ENCODE results near the gene HES1. TPM values are rescaled to one million over a fixed set of nuclear protein-coding genes. Genes with fewer than 3 reads are reported as not detected.

Gene HES1
- total RNA-seq, 1 donor from 2014 or later, result 142 TPM

GRCh38 chr3:194178669-194179068, 42.7 kb downstream of the HES1 start:
- H3K9me3 Mint-ChIP-seq (ENCODE audit: low read depth), result no peaks in the 10 kb centered on the region
- H3K4me1 Mint-ChIP-seq (ENCODE audit: low read depth), result peaks cover 9% of the 10 kb centered on the region
- no peak overlapping the region for H3K27ac Mint-ChIP-seq
- TF ChIP-seq, protein P1, sequence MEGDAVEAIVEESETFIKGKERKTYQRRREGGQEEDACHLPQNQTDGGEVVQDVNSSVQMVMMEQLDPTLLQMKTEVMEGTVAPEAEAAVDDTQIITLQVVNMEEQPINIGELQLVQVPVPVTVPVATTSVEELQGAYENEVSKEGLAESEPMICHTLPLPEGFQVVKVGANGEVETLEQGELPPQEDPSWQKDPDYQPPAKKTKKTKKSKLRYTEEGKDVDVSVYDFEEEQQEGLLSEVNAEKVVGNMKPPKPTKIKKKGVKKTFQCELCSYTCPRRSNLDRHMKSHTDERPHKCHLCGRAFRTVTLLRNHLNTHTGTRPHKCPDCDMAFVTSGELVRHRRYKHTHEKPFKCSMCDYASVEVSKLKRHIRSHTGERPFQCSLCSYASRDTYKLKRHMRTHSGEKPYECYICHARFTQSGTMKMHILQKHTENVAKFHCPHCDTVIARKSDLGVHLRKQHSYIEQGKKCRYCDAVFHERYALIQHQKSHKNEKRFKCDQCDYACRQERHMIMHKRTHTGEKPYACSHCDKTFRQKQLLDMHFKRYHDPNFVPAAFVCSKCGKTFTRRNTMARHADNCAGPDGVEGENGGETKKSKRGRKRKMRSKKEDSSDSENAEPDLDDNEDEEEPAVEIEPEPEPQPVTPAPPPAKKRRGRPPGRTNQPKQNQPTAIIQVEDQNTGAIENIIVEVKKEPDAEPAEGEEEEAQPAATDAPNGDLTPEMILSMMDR (IDR thresholded peaks at IDR 0.05; ENCODE audit: unreplicated experiment), result no peak
- H3K4me3 Mint-ChIP-seq (ENCODE audit: low read depth), result no peak overlapping the region
- no peaks in the 10 kb centered on the region for H3K36me3 Mint-ChIP-seq (ENCODE audit: insufficient read depth)
- peaks cover 17% of the 10 kb centered on the region for H3K27me3 Mint-ChIP-seq
- no peak for DNase-seq (ENCODE audit: low spot score, unreplicated experiment)

DNA sequence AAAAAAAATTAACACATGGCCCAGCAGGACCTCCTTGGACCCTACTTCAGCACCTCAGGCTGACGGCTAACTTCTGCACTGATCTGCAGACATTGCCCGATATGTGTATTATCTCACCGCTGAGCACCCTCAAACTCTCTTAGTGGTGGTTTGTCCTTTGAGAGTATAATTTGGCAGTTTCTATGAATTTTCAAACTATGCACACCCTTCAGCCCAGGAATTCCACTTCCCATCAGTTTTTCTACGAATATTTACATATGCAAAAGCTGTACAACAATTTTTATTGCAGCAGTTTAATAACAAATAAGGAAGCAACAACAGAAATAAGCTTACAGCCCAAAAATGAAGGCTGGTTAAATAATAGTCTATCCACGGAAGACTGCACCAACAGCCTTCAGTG, 44.6 kb downstream of the HES1 start:
- Mint-ChIP-seq H3K4me3 (ENCODE audit: low read depth) (no peak overlapping the region), H3K9me3 (ENCODE audit: low read depth) (no peaks in the 10 kb centered on the region), H3K27ac (no peak overlapping the region), H3K36me3 (ENCODE audit: insufficient read depth) (no peaks in the 10 kb centered on the region), H3K27me3 (peaks cover 17% of the 10 kb centered on the region), H3K4me1 (ENCODE audit: low read depth) (peaks cover 16% of the 10 kb centered on the region)
- TF ChIP-seq, protein P1 (IDR thresholded peaks at IDR 0.05; ENCODE audit: unreplicated experiment), result no peak
- DNase-seq (ENCODE audit: low spot score, unreplicated experiment), result no peak

DNA sequence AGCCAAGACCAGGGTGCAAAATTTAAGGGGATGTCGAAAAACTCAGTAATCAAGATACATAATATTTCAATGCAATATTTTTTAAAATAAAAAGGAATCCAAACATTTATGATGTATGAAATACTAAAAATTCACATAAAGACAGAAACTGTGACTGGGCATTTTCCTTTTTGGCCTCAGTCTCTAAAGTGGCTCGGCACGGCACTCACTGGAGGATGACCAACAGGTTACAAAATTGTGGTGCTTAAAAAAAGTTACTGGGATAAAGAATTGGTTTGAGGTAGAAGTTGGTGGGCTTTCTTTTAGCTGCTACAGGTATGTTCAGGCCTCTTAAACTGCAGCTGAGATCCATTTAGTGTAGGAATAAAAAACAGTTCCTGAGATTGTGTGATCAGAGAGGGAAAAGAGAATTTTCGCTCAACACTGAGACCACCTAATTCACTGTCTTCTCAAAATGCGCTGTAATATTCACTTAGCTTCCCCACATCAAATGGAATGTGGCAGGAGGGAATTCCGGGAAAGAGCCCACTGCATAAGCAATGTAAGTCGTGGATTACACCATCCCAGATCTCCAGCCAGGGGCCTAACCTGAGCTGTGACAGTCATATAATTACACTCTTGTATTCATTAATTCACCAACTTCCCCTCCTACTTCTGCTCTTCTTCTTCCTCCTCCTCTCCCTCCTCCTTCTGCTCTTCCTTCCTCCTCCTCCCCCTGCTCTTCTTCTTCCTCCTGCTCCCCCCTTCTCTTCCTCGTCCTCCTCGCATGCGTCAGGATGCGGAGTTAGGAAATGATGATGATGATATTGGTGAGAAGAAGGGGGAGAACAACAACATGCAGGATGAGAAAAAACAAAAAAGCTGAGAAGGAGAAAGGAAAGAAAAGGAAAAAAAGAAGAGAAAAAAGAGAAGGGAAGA, 45.9 kb downstream of the HES1 start:
- peaks cover 12% of the 10 kb centered on the region for H3K27me3 Mint-ChIP-seq

GRCh38 chr3:194183271-194183670, 47.3 kb downstream of the HES1 start:
- Mint-ChIP-seq H3K27me3 (peaks cover 2% of the 10 kb centered on the region), H3K4me3 (ENCODE audit: low read depth) (no peak overlapping the region), H3K36me3 (ENCODE audit: insufficient read depth) (no peaks in the 10 kb centered on the region), H3K9me3 (ENCODE audit: low read depth) (no peaks in the 10 kb centered on the region), H3K27ac (no peak overlapping the region), H3K4me1 (ENCODE audit: low read depth) (peaks cover 12% of the 10 kb centered on the region)
- DNase-seq (ENCODE audit: low spot score, unreplicated experiment), result no peak
- TF ChIP-seq, protein P1 (IDR thresholded peaks at IDR 0.05; ENCODE audit: unreplicated experiment), result no peak

More for the DNA sequence above, 45.9 kb downstream of the HES1 start:
- Mint-ChIP-seq H3K4me3 (ENCODE audit: low read depth) (no peak overlapping the region), H3K9me3 (ENCODE audit: low read depth) (no peaks in the 10 kb centered on the region), H3K4me1 (ENCODE audit: low read depth) (peaks cover 11% of the 10 kb centered on the region), H3K36me3 (ENCODE audit: insufficient read depth) (no peaks in the 10 kb centered on the region), H3K27ac (no peak overlapping the region)
- DNase-seq (ENCODE audit: low spot score, unreplicated experiment), result no peak
- TF ChIP-seq, protein P1 (IDR thresholded peaks at IDR 0.05; ENCODE audit: unreplicated experiment), result no peak

- DNase-seq (ENCODE audit: low spot score, unreplicated experiment), result no peak
- Mint-ChIP-seq H3K9me3 (ENCODE audit: low read depth) (no peaks in the 10 kb centered on the region), H3K27ac (peak overlapping the region; percentile 73), H3K4me3 (ENCODE audit: low read depth) (no peak overlapping the region), H3K36me3 (ENCODE audit: insufficient read depth) (no peaks in the 10 kb centered on the region), H3K4me1 (ENCODE audit: low read depth) (peaks cover 18% of the 10 kb centered on the region), H3K27me3 (no peaks in the 10 kb centered on the region)
- TF ChIP-seq, protein P1 (IDR thresholded peaks at IDR 0.05; ENCODE audit: unreplicated experiment), result no peak
These were observed 48.4 kb downstream of the HES1 start for GRCh38 chr3:194184265-194184751.

Data from progenitor cell of endocrine pancreas (in vitro differentiated cells).